Left kidney (tissue), 8 donors: ENCODE results near the gene FZD4. TPM values are rescaled to one million over a fixed set of nuclear protein-coding genes. Genes with fewer than 3 reads are reported as not detected.
A peak's percentile ranks its signal among the peaks of the same experiment; 100 is the strongest.
"Not testable (repeated sequence)": the region's sequence is repeated elsewhere in the genome, so short reads cannot be mapped to it uniquely, and the experiment has no call there.

Source experiments
- DNase-seq: peaks from one replicate; pipeline ENCODE4 v3.0.0-alpha.2; 2013
- long read RNA-seq, 8 donors: transcript quantifications; one replicate each; lab custom pipeline, GENCODE V29; 2026
- polyA plus RNA-seq: library from polyadenylated mRNA; unstranded; fragments of 120-200 nt; gene quantifications from one replicate; pipeline ENCODE4 v1.2.1, GENCODE V29; 2013; ENCODE audit not compliant: insufficient read length

Gene FZD4
- 91.3 TPM for polyA plus RNA-seq
- long read RNA-seq, donor 1, full-length matches to known transcripts: 26 of 42 reads
- long read RNA-seq, donor 1, partial matches to known transcripts: 7 of 42 reads
- long read RNA-seq, donor 1, other reads (novel, unspliced or antisense): 9 of 42 reads
- long read RNA-seq, donor 2, full-length matches to known transcripts: 25 of 25 reads
- long read RNA-seq, donor 2, partial matches to known transcripts: 0 of 25 reads
- long read RNA-seq, donor 2, other reads (novel, unspliced or antisense): 0 of 25 reads
- long read RNA-seq, donor 3, full-length matches to known transcripts: 18 of 18 reads
- long read RNA-seq, donor 3, partial matches to known transcripts: 0 of 18 reads
- long read RNA-seq, donor 3, other reads (novel, unspliced or antisense): 0 of 18 reads
- long read RNA-seq, donor 4, full-length matches to known transcripts: 1 of 1 reads
- long read RNA-seq, donor 4, partial matches to known transcripts: 0 of 1 reads
- long read RNA-seq, donor 4, other reads (novel, unspliced or antisense): 0 of 1 reads
- long read RNA-seq, donor 5, full-length matches to known transcripts: 14 of 14 reads
- long read RNA-seq, donor 5, partial matches to known transcripts: 0 of 14 reads
- long read RNA-seq, donor 5, other reads (novel, unspliced or antisense): 0 of 14 reads
- long read RNA-seq, donor 6, full-length matches to known transcripts: 14 of 14 reads
- long read RNA-seq, donor 6, partial matches to known transcripts: 0 of 14 reads
- long read RNA-seq, donor 6, other reads (novel, unspliced or antisense): 0 of 14 reads
- long read RNA-seq, donor 7, full-length matches to known transcripts: 22 of 22 reads
- long read RNA-seq, donor 7, partial matches to known transcripts: 0 of 22 reads
- long read RNA-seq, donor 7, other reads (novel, unspliced or antisense): 0 of 22 reads
- long read RNA-seq, donor 8, full-length matches to known transcripts: 12 of 12 reads
- long read RNA-seq, donor 8, partial matches to known transcripts: 0 of 12 reads
- long read RNA-seq, donor 8, other reads (novel, unspliced or antisense): 0 of 12 reads

- DNase-seq: peak; percentile 90
Measured at GRCh38 chr11:86955361-86956120, at the start of gene FZD4. Gene FZD4 (minus strand): TSS chr11:86955395. CDS start chr11:86955085, 310 bp downstream.

GRCh38 chr11:87004281-87004680, 49.1 kb upstream of the FZD4 start:
- not testable (repeated sequence) for DNase-seq

GRCh38 chr11:87002918-87003317, 47.7 kb upstream of the FZD4 start:
- no peak for DNase-seq

- DNase-seq: no peak
Measured at GRCh38 chr11:86999859-87000753, 44.9 kb upstream of the FZD4 start.

GRCh38 chr11:86999388-86999787, 44.2 kb upstream of the FZD4 start:
- DNase-seq: no peak

GRCh38 chr11:86996953-86997570, 41.9 kb upstream of the FZD4 start:
- DNase-seq: no peak

GRCh38 chr11:86993031-86993430, 37.8 kb upstream of the FZD4 start:
- DNase-seq: no peak

- DNase-seq: not testable (repeated sequence)
Measured at GRCh38 chr11:86992340-86992739, 37.1 kb upstream of the FZD4 start.

- no peak for DNase-seq
Measured at GRCh38 chr11:86991341-86991740, 36.1 kb upstream of the FZD4 start.

- no peak for DNase-seq
Measured at GRCh38 chr11:86990515-86990914, 35.3 kb upstream of the FZD4 start.

- no peak for DNase-seq
Measured at GRCh38 chr11:86990031-86990430, 34.8 kb upstream of the FZD4 start.

GRCh38 chr11:86988351-86988881, 33.2 kb upstream of the FZD4 start:
- no peak for DNase-seq

- no peak for DNase-seq
Measured at GRCh38 chr11:86987679-86988078, 32.5 kb upstream of the FZD4 start.

GRCh38 chr11:86984701-86985100, 29.5 kb upstream of the FZD4 start:
- DNase-seq: no peak

- no peak for DNase-seq
Measured at GRCh38 chr11:86983021-86983488, 27.9 kb upstream of the FZD4 start.

GRCh38 chr11:86981777-86982540, 26.8 kb upstream of the FZD4 start:
- no peak for DNase-seq

- DNase-seq: no peak
Measured at GRCh38 chr11:86980086-86980796, 25.0 kb upstream of the FZD4 start.
